Measurements from ENCODE around the gene TPR. TPM values are rescaled to one million over a fixed set of nuclear protein-coding genes. Genes with fewer than 3 reads are reported as not detected.

Gene TPR
- total RNA-seq, 1 donor from 2014 or later = 64.1 TPM

DNA sequence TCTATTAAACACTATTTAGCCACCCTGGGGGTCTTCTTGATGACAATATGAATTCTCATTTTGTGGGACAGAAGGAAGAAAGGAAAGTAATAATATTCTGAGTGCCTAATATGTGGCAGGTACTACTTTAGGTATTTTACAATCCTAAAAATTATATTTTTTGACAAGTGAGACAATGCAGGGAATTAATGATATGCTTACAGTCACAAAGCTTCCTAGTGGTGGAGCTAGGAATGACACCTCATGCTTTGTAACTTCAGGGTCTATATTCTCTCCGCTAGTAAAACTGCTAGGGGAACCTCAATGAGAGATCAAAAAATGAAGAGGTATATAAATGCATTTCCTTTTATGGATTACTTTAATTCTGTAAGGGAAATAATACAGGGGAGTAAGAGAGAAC, 44.3 kb downstream of the TPR start:
- DNase-seq (ENCODE audit: extremely low read depth, low read depth, low spot score) = no peak

DNA sequence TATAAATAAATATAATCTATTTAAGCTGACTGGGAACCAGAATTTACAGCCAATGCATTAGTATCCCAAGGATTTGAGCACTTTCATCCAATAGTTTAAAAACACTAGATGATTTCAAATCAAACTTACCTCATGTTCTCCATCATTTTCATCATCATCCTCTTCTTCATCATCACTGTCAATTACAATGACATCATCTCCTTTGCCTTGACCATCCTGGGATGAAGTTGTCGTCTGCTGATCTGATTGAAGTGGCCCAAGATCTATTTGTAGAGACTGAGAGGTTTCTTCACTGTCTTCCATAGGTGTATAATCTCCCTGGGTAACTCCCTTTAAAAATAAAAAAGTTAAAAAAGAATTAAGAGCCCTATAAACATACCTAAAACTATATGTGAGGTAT, 47.7 kb downstream of the TPR start:
- no peak for DNase-seq (ENCODE audit: extremely low read depth, low read depth, low spot score)

DNA sequence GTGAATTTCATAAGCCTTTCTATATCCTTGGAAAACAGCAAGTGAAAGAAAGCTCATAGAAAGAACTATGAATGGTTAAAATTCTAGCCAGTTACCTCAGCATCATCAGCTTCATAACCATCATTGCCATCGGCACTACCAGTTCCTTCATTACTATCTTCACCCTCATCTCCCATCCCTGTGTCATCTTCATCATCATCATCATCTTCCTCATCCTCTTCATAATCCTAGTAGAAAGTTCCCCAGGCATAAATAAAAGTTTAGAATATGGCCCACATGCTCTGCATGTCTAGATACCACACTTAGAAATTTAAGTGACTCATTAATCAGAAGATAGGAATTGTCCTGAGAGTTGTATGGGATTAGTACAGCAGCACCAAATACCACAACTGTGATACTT, 49.0 kb downstream of the TPR start:
- no peak for DNase-seq (ENCODE audit: extremely low read depth, low read depth, low spot score)

DNA sequence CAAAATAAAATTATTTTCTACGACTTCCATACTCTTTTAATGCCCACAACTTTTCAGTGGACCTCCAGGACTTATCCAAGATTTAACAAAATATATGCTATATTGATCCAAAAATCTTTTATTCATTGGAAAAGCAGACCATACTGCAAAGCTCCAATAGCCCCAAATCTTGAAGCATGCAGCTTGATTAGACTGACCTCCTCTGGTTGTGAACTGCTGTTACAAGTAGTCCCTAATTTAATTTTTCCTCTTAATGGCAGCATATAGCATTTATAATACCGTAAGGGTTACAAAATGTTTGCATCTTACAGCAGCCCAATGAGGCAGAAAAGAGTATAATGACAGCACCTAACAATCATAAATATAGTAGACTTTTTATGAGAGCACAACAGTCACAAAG, 49.8 kb downstream of the TPR start:
- DNase-seq (ENCODE audit: extremely low read depth, low read depth, low spot score) = no peak

DNA sequence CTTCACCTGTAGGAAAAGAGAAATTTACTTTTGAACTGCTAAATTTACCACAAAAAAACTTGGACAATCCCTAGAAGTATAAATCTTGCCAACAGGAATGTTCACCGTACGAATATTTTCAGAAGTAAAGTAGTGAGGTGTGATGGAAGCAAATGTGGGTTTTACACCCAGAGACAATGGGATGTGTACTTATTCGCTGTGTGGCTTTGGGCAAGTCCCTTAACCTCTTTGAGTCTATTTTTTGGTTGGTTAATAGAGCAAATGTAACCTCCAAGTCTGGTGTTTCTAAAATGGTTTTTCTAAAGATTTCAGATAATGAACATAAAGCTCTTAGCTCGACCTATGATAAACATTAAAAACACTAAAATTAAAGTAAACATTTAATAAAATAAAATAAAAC, 51.2 kb downstream of the TPR start:
- no peak for DNase-seq (ENCODE audit: extremely low read depth, low read depth, low spot score)

DNA sequence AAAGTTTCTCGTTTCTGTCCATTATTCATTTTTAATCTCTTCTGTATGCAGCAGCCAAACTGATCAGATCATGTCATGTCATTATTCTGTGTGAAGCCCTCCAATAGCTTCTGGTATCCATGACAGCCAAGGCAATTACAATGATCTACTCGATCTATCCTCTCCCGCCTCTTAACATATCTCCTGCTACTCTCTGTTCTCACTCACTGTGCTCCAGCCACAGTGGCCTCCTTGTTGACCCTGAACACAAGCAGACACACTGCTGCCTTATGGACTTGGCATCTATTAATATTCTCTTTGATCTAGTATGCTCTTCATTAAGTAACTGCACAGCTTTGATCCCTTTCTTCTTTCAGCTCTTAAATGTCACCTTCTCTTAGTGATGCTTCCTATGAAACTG, 59.5 kb downstream of the TPR start:
- no peak for DNase-seq (ENCODE audit: extremely low read depth, low read depth, low spot score)

DNA sequence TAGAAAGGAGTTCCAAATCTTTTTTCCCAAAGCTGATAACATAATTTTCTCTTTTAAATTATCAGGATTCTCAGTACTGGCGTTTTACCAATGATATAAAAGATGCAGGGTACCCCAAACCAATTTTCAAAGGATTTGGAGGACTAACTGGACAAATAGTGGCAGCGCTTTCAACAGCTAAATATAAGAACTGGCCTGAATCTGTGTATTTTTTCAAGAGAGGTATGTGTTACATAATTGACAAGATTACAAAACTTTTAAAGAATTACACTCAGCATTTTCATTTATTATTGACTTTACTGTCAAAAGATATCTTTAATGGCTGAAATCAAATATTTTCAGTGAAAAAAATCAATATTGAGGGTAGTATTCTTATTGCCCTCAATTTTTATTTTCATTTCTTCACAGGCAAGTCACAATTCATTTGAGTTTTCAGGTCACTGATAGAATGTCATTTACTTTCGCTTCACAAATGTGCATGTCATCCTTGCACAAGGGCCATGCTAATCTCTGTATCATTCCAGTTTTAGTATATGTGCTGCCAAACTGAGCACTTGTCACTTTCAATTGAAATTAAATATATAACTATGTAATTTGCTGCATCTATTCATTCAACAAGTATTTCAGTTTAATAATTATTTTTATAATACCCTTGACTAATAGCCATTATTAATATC, 63.5 kb downstream of the TPR start:
- DNase-seq (ENCODE audit: extremely low read depth, low read depth, low spot score) = no peak

DNA sequence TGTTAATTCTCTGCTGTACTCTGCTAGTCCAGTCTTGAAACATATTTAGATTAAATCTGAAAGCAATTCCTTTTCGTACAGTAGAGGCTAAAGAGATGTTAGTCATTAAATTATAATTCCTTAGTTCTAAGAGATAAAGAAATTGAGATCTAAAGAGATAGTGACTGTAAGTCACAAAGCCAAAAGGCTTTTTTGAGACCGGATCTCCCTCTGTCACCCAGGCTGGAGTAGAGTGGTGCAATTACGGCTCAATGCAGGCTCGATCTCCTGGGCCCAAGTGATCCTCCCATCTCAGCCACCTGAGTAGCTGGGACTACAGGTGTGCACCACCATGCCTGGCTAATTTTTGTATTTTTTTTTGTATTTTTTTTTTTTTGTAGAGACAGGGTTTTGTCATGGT, 64.7 kb downstream of the TPR start:
- no peak for DNase-seq (ENCODE audit: extremely low read depth, low read depth, low spot score)

DNA sequence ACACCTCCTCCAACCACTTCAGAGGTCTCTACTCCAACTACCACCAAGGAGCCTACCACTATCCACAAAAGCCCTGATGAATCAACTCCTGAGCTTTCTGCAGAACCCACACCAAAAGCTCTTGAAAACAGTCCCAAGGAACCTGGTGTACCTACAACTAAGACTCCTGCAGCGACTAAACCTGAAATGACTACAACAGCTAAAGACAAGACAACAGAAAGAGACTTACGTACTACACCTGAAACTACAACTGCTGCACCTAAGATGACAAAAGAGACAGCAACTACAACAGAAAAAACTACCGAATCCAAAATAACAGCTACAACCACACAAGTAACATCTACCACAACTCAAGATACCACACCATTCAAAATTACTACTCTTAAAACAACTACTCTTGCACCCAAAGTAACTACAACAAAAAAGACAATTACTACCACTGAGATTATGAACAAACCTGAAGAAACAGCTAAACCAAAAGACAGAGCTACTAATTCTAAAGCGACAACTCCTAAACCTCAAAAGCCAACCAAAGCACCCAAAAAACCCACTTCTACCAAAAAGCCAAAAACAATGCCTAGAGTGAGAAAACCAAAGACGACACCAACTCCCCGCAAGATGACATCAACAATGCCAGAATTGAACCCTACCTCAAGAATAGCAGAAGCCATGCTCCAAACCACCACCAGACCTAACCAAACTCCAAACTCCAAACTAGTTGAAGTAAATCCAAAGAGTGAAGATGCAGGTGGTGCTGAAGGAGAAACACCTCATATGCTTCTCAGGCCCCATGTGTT, 66.6 kb downstream of the TPR start:
- no peak for DNase-seq (ENCODE audit: extremely low read depth, low read depth, low spot score)

DNA sequence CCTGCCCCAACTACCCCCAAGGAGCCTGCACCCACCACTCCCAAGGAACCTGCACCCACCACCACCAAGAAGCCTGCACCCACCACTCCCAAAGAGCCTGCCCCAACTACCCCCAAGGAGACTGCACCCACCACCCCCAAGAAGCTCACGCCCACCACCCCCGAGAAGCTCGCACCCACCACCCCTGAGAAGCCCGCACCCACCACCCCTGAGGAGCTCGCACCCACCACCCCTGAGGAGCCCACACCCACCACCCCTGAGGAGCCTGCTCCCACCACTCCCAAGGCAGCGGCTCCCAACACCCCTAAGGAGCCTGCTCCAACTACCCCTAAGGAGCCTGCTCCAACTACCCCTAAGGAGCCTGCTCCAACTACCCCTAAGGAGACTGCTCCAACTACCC, 67.6 kb downstream of the TPR start:
- DNase-seq (ENCODE audit: extremely low read depth, low read depth, low spot score) = no peak

DNA sequence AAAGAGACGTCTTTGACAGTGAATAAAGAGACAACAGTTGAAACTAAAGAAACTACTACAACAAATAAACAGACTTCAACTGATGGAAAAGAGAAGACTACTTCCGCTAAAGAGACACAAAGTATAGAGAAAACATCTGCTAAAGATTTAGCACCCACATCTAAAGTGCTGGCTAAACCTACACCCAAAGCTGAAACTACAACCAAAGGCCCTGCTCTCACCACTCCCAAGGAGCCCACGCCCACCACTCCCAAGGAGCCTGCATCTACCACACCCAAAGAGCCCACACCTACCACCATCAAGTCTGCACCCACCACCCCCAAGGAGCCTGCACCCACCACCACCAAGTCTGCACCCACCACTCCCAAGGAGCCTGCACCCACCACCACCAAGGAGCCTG, 68.5 kb downstream of the TPR start:
- DNase-seq (ENCODE audit: extremely low read depth, low read depth, low spot score) = no peak

DNA sequence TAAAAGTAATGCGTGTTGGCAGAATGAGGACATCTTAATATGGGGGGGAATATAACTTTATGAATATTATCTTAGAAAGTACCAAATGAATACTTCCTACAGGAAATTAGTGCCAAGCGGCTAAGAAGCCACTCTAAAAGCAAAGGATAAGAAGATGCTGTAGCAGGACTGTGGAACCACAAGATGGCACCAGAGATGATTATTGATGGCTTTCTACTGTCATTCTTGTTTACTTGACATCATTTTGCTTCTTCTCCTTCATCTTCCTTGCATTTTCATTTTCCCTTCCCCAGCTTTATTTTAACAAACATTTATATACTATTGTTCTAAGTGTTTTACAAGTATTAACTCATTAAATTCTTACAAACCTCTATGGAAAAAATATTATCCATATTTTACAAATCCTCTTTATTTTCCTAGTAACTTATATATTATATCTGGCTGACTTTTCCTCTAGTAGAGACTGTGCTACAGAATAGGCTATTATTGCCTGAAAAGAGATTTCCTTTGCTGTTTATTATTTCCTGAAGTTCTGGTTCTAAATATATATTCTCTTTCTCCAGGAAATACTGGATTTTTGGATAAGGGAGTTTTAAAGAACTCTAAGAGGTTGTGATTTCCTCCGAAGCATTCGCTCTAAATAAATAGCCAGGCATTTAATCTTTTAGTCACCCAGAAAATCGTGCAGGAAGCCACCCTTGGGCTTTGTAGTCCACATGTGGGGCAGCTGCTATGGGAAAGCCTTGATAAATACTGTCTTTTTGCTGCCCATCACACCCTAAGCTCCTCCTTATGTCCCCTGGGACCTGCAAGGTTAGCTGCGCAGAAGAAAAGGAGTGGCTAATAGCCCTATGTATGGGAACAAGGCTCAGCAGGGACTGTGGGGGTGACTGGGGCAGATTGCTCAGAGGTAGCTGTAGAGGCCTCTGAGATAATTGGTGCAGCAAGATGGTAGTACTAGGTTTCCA, 69.8 kb downstream of the TPR start:
- peak; percentile 18 for DNase-seq (ENCODE audit: extremely low read depth, low read depth, low spot score)

DNA sequence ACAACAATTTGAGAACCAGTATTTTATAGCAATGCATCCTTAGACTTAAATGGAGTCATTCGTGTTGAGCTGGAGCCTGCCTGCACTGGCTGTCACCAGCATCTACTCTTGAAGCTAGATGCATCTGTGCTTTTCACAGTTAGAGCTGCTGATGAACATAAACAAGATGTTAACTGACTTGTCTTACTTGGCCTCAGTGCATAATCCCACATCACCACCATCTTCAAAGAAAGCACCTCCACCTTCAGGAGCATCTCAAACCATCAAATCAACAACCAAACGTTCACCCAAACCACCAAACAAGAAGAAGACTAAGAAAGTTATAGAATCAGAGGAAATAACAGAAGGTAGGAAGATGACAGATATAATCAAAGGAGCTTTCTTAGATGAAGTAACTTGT, 71.1 kb downstream of the TPR start:
- no peak for DNase-seq (ENCODE audit: extremely low read depth, low read depth, low spot score)

DNA sequence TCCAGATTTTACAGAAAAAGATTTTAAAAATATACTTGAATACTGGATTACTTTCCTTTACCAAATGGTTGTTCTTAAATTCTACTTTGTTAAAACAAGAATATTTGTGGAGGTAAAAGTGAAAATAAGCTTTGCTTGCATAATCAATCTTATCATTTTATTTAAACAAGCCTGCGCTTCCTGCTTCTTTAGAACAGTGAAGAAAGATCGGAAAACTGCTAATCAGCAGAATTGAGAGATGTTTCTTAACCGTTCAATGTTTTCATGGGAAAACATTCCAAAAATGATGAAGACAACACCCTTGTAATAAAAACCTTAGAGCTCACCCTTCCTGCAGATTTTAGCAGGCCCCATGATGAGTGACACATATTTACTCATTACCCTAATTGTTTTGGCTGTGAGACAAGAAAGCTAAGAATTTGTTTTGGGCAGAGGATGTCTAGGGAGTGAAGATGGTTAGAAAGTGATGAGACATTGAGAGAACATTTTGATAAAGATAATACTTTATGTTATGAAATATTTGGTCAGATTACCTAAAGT, 72.6 kb downstream of the TPR start:
- DNase-seq (ENCODE audit: extremely low read depth, low read depth, low spot score) = no peak

DNA sequence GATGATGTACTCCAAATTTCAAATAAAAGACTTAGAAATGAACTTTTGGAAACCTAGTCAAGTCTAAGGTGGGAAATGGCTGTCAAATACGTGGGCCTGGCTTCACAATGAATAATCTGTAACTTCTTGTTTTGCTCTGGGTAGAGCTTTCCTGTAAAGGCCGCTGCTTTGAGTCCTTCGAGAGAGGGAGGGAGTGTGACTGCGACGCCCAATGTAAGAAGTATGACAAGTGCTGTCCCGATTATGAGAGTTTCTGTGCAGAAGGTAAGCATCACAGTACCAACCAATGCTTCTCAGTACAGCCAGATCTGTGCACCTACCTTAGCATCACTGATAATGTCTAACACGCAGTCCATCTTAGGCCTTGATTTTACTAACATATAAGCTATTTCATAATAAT, 73.6 kb downstream of the TPR start:
- DNase-seq (ENCODE audit: extremely low read depth, low read depth, low spot score) = no peak

DNA sequence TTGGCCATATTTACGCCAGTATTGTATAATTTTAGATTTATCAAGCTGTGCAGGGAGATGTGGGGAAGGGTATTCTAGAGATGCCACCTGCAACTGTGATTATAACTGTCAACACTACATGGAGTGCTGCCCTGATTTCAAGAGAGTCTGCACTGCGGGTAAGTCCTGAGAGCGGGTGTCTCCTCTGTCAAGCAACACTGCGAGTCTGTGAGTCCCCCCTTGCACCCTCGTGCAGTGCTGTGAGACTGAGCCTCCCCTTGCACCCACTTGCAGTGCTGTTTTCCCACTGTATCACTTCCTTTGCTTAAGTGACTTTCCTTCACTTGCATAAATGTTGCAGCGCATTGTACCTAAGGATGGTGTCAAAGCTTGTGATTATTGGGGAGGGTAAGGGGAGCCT, 75.0 kb downstream of the TPR start:
- DNase-seq (ENCODE audit: extremely low read depth, low read depth, low spot score) = no peak

DNA sequence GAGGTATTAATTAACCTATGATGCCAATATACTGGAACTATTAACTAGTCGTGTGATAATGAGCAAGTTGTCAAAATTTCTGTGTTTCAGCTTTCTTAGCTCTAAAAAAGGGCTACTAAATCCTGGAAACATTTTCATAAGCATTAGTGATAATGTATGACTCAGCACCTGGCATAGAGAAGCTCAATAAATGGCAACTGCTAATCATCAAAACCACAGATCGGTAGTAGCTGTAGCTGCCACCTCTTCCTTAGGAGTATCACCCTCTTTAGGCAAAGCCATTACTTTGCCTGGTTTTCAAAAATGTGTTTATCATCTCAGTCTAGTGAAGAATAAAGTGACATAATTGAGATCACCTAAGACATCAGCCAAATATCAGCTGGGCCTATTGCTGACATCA, 75.5 kb downstream of the TPR start:
- no peak for DNase-seq (ENCODE audit: extremely low read depth, low read depth, low spot score)

DNA sequence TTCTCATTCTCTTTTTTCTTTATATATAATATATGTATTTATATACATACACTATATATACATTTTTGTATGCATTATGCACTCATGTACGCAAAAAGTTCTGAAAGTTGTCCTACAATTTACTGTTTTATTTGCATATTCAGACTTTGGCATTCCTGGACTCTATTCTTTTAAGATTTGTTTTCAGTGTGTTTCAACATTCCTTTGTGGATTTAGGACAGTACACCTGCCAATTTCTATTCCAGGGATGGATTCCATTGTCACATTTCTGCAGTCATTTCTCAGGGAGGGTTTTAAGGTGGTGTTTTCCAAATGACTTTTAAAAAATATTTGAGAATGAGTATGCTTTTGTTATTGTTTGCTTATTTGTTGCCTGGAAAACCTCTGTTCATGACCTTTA, 76.2 kb downstream of the TPR start:
- no peak for DNase-seq (ENCODE audit: extremely low read depth, low read depth, low spot score)

DNA sequence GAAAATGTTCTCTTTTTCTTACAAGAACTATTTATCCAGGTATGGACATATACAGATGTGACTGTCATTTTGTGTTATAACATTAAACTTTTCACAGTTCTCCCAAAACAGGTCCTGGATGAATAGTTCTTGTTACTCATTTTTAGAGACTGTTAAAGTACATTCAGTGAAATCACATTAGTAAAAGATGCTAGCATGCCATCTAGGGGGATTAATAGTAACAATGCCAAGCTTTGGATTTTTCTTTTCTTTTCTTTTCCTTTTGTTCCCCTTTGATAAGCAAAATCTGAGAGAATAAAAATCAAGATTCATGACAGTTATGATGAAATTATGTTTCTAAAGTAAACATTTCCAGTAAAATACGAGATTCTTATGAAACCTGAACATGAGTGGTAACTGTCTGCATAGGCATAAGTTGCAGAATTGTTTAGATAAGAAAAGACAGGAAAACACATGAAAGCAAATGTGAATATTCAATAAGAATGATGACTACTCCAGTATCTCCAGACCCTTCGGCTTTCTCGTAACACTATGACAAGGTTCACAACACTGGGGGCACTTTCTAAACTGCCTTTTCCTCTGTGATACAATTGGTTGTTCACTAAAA, 77.5 kb downstream of the TPR start:
- no peak for DNase-seq (ENCODE audit: extremely low read depth, low read depth, low spot score)

DNA sequence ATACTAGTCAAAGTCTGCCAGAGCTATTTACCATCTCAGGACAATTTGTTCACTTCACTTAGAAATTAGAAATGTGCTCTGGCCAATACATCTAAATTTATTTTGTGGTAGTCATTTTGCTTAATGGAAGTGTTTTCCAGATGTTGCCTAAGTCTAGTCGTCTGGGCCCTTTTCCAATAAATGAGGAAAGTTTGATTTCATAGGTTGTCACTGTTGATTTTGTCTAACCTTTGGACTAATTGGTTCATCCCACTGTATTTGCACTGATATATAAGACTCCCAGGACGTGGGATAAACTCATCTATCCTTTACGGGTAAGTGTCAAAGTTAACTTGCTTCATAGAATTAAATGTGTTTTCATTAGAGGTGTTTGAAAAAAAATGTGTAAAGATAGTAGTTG, 79.1 kb downstream of the TPR start, which contains the start of gene PRG4:
Gene PRG4 (plus strand): TSS at position 300 of the 400 bp plus-strand sequence.
- no peak for DNase-seq (ENCODE audit: extremely low read depth, low read depth, low spot score)

DNA sequence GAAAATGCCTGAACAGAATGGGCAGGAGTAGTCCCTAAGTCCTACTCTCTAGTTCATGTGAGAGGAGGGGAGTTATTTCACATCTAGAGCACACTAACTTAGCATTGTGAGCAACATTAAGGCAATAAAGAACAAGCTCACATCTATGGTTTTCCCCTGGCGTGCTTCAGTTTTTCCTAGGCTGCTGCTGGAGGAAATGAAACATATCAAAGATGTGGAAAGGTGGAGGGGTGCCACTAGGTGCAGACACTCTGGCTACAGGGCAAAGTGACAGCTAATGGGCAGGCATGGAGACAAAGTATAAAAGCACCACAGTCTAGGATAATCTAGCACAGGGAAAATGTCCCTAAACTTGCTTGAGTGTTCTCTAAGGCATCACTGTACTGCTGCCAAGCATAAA, 82.2 kb downstream of the TPR start:
- no peak for DNase-seq (ENCODE audit: extremely low read depth, low read depth, low spot score)

Data from glomerular endothelial cell (primary cell).